ENCODE measurements around the gene ATG5.
A peak's percentile ranks its signal among the peaks of the same experiment; 100 is the strongest.

ATG5 gene

DNA sequence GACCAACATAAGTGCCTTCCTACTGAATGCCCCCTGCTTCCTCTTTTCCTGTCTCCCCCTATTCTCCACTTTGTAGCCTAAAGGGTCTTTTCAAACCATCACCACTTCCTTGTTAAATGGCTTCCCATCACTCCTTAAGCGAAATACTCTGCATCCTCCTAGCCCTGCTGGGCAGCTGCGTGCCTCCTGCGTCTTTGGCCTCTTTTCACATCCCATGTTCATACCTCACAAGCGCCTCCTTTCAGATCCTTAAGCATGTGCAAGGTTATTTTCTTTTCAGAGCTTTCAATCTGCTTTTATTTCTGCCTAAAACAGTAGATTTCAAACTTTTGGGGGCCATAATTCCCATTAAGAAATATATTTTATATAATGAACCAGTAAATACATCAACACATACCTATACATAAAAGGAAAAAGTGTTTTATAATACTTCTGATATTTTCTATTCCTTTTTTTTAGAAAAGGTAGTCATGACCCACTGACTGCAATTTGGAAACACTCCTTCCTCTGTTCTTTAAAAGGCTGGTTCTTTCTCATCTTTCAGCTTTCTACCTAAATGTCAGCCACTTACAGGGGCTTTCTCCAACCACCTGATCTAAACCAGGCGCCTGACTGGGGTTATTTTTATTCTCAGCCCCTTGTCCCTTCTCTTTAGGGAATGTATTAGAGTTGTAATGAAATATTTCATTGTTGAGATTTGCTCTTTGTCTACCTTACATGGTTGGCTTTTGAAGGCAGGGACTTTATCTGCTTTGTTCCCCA lies 155.3 kb downstream of the ATG5 start:
- H3K4me1 ChIP-seq = no peaks in the 10 kb centered on the region
- no peak overlapping the region for H3K4me3 ChIP-seq
- no peak overlapping the region for H3K27ac ChIP-seq
- no peaks in the 10 kb centered on the region for H4K20me1 ChIP-seq
- no peak overlapping the region for H3K4me2 ChIP-seq
- H3K9ac ChIP-seq = no peak overlapping the region
- no peaks in the 10 kb centered on the region for H3K9me3 ChIP-seq
- H3K36me3 ChIP-seq = no peaks in the 10 kb centered on the region
- no peaks in the 10 kb centered on the region for H3K27me3 ChIP-seq
- TF ChIP-seq Cebpa-rat (IDR thresholded peaks at IDR 0.05) = no peak

DNA sequence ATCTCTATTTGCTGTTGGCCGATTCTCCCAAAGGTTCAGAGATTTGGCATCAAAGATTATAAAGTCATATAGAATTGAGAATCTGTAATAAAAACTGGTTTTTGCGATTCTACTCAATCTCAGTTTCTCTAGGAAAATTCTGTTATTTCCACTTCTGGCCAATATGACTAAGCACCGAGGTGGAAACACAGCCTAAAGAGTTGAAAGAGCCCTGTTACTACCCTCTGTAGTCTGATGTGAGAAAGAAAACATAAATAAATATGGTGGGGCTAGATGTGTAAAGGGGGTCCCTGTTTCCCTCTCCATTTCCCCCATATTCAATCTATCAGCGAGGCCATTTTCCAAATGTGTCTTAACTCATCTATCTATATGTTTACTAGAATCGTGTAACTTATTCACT lies 156.0 kb downstream of the ATG5 start:
- Histone ChIP-seq H3K4me1 (peaks cover 2% of the 10 kb centered on the region), H3K4me2 (no peak overlapping the region)

DNA sequence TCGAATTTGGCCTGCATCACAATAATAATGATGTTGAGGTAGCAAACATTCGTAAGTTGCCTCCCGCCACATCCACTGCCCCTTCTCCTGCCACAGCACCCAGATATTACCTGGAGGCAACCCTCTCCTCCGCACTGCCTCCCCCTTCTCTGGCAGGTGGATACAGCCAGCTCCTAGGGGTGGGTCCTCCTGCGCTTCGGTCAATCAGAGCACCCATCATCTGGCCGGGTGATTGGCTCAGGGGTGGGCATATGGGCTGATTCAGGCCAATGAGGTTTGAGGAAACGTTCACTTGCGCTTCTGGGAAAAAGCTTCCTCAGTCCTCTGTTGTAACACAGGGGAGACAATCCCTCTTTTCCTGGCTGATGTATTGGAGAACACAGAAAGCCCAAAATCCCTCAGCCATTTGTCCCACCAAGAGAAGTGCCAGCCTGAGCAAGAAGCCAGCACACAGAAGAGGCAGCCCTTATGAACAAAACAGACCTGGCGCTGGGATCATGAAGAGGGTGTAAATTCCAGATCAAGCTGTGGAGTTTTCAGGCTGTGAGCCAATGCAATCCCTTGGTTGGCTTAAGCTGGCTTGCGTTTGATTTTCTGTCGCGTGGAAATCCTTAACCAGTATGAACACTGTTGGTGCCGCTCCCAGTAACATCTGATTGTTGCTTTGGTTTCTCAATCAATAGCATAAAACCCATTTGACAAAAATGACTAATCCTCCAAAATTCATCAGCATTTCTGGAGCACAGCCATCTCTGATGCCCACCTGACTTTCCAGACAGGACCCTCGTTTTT lies 157.3 kb downstream of the ATG5 start:
- Histone ChIP-seq H3K9me3 (no peaks in the 10 kb centered on the region), H4K20me1 (no peaks in the 10 kb centered on the region), H3K36me3 (no peaks in the 10 kb centered on the region), H3K9ac (no peak overlapping the region), H3K27me3 (no peaks in the 10 kb centered on the region), H3K27ac (no peak overlapping the region), H3K4me3 (no peak overlapping the region), H3K4me1 (peaks cover 14% of the 10 kb centered on the region), H3K4me2 (no peak overlapping the region)
- no peak for TF ChIP-seq Cebpa-rat (IDR thresholded peaks at IDR 0.05)

More for the DNA sequence above, 156.0 kb downstream of the ATG5 start:
- no peaks in the 10 kb centered on the region for H3K9me3 ChIP-seq
- no peaks in the 10 kb centered on the region for H3K27me3 ChIP-seq
- no peak overlapping the region for H3K4me3 ChIP-seq
- H3K36me3 ChIP-seq = no peaks in the 10 kb centered on the region
- H3K27ac ChIP-seq = no peak overlapping the region
- H4K20me1 ChIP-seq = no peaks in the 10 kb centered on the region
- no peak for TF ChIP-seq Cebpa-rat (IDR thresholded peaks at IDR 0.05)
- H3K9ac ChIP-seq = no peak overlapping the region

DNA sequence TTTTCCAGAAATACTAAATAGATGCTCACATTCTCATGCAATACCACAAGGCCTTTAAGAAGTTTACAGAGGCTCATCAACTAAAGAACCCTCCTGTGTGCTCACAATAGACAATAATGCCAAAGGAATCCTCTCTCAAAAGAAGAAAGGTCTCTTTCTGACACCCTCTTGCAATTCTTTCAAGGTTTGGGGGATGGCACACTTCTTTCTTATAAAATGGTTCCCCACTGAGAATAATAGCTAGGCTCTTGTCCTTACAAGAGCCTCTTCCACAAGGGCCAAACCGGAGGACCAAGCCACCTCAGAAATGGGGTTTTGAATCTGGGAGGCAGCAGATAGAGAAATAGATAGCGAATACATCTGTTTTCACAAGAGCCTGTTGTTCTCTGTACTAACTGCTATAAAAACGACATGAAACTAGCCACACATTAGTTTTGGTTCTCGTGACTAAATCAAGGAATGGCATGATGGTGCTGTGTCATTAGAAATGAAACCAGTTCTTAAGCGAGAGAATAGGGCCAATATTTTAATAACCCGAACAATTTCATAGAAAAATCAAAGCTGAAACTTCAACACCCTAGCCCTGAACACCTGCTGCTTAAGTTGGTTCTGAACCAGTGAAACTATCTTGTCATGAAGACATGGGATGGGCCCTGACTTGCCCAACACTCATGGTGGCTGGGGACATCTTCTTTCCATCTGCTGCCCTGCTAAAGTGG lies 158.3 kb downstream of the ATG5 start:
- Histone ChIP-seq H3K27ac (no peak overlapping the region), H3K4me3 (no peak overlapping the region), H4K20me1 (no peaks in the 10 kb centered on the region), H3K4me2 (no peak overlapping the region), H3K27me3 (no peaks in the 10 kb centered on the region), H3K36me3 (no peaks in the 10 kb centered on the region), H3K9ac (no peak overlapping the region), H3K4me1 (peaks cover 20% of the 10 kb centered on the region), H3K9me3 (no peaks in the 10 kb centered on the region)
- no peak for TF ChIP-seq Cebpa-rat (IDR thresholded peaks at IDR 0.05)

DNA sequence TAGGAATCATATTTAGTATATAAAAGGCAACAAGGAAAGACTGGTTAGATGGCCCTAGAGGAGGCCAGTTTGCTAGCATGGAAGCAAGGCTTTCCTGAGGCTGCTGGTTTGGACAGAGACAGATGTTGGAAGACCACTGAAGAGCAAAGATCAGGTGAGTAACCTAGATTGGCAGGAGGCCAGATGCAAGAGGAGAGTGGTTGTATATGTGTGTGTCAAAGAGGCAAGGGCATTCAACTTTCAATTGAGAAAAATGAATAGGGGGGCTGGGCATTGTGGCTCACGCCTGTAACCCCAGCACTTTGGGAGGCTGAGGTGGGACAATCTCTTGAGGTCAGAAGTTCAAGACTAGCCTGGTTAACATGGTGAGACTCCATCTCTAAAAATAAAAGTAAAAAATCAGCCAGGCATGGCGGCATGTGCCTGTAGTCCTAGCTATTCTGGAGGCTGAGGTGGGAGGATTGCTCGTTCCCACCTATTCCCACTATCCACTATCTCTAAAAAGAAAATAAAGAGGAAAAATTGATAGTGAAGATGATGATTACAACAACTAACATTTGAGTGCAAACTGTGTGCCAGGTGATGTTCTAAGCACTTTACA lies 159.6 kb downstream of the ATG5 start:
- Histone ChIP-seq H3K4me3 (no peak overlapping the region), H3K27me3 (no peaks in the 10 kb centered on the region), H3K27ac (no peak overlapping the region), H3K36me3 (no peaks in the 10 kb centered on the region), H4K20me1 (no peaks in the 10 kb centered on the region), H3K9ac (no peak overlapping the region), H3K4me1 (peaks cover 20% of the 10 kb centered on the region), H3K4me2 (no peak overlapping the region), H3K9me3 (no peaks in the 10 kb centered on the region)
- TF ChIP-seq Cebpa-rat (IDR thresholded peaks at IDR 0.05) = no peak

DNA sequence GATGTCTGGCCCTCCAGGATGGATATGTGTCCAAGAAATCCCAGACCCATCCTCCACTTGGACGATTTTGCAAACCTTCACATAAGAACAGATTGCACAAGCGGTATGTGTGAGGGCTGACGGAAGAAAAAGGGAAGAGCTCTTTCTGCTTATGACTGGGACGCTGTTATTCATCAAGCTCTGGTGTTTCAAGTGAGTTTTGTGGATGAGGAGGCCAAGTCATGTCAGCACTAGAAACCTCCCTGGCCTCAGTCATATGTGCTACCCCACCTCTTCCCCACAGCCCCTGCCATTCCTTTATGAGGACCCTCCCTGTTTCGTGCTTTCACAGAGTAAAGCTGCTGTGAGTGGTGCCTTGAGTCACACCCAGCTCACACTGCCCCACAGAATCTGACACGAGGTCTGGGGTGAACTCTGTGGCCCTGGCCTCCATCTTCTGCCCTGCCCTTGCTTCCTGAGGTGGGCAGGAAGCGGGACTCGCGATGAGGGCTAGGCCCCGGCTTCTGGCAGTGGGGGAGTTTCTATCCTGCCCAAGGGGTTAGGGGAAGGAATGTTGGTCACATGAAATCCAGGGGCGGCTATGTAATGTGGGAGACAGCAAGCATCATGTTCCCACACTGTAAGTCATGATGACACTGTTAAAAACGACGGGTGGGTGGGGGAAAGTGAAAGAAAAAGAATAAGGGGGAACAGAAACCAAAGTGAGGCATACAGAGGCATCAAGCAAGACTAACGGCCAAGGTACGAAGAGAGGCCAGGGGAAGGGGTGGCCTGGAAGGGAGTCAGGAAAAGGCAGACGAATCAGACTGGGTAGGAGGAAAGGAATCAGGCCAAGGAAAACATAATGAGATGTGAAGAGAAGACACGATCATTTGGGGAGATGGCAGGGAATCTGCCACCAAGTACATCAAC lies 161.3 kb downstream of the ATG5 start:
- TF ChIP-seq Cebpa-rat (IDR thresholded peaks at IDR 0.05) = no peak
- H3K9ac ChIP-seq = no peak overlapping the region
- H4K20me1 ChIP-seq = no peaks in the 10 kb centered on the region
- H3K9me3 ChIP-seq = no peaks in the 10 kb centered on the region
- H3K4me3 ChIP-seq = no peak overlapping the region
- no peak overlapping the region; the same call in 1 of the 2 replicates for H3K27ac ChIP-seq
- no peaks in the 10 kb centered on the region for H3K36me3 ChIP-seq
- no peaks in the 10 kb centered on the region for H3K27me3 ChIP-seq
- H3K4me1 ChIP-seq = peaks cover 20% of the 10 kb centered on the region
- peak overlapping the region; percentile 31 for H3K4me2 ChIP-seq

DNA sequence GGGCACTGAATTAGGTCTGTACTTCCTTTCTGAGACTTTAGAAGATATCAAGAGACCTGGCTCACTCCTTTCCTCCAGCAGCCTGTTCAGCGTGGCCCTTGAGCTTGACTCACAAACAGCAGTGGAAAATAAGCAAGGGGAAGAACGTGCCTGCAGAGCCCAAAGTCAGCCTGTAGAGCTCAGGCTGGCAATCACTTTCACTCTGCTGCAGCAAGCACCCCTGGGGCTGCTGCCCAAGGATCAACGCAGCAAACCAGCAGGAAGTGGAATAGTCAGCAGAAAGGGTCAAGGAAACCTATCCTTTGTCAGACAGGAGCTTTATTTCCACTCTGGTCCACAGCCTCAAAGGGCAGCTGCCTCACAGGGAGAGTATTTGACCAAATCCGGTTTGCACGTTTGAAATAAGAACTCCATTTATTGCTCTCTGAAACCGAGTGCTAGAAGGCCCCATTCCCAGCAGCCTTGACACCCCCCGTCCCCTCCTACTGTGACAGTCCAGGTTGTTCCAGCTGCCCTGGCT lies 162.1 kb downstream of the ATG5 start:
- no peak overlapping the region; the same call in 1 of the 2 replicates for H3K27ac ChIP-seq
- TF ChIP-seq Cebpa-rat (IDR thresholded peaks at IDR 0.05) = no peak
- H3K4me2 ChIP-seq = peak overlapping the region; percentile 31
- H4K20me1 ChIP-seq = no peaks in the 10 kb centered on the region
- no peaks in the 10 kb centered on the region for H3K9me3 ChIP-seq
- no peaks in the 10 kb centered on the region for H3K36me3 ChIP-seq
- no peak overlapping the region for H3K4me3 ChIP-seq
- no peaks in the 10 kb centered on the region for H3K27me3 ChIP-seq
- H3K4me1 ChIP-seq = peaks cover 20% of the 10 kb centered on the region
- no peak overlapping the region for H3K9ac ChIP-seq

DNA sequence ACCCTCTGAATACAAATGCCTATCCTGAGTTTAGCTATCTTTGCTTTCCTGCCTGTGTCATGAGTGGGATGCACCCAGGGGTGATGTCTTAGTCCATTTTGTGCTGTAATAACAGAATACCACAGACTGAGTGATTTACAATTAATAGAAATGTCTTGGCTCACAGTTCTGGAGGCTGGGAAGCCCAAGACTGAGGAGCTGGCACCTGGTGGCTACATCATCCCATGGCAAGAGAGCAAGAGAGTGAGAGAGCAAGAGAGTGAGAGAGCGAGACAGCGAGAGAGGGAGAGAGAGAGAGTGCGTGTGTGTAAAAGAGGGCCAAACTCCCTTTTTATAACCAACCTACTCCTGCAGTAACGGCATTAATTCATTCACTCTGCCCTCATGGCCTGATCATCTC lies 162.6 kb downstream of the ATG5 start:
- H3K27ac ChIP-seq = no peak overlapping the region; the same call in 1 of the 2 replicates
- peak overlapping the region; percentile 31 for H3K4me2 ChIP-seq

More for the DNA sequence above, 162.6 kb downstream of the ATG5 start:
- Histone ChIP-seq H3K9ac (no peak overlapping the region), H3K36me3 (no peaks in the 10 kb centered on the region), H3K4me1 (peaks cover 20% of the 10 kb centered on the region), H4K20me1 (no peaks in the 10 kb centered on the region), H3K9me3 (no peaks in the 10 kb centered on the region), H3K27me3 (no peaks in the 10 kb centered on the region), H3K4me3 (no peak overlapping the region)
- no peak for TF ChIP-seq Cebpa-rat (IDR thresholded peaks at IDR 0.05)

Data from BLaER1 (cell line).